SK-N-SH treated with all-trans-retinoic acid at 6 μM for 48 hours (cell line): ENCODE data around the gene GALNT17.

ENCODE experiments used
- ATAC-seq: fragments of 200-7000 bp; cut with Tn5 transposase; 3 replicates; pipeline ENCODE4 v1.9.1; 2020; ENCODE audit warnings: mild to moderate bottlenecking, moderate library complexity
- BACH2 ChIP-seq: fragments of 250-450 bp; sonication (Bioruptor Pico); IDR thresholded peaks from 2 replicates; pipeline ENCODE4 v1.9.0; 2021; ENCODE audit warnings: mild to moderate bottlenecking, borderline replicate concordance
- CSDC2 ChIP-seq: fragments of 250-450 bp; sonication (Bioruptor Pico); IDR thresholded peaks from 2 replicates; pipeline ENCODE4 v1.5.0; 2020; ENCODE audit warnings: mild to moderate bottlenecking, moderate library complexity
- CSRNP3 ChIP-seq: fragments of 250-450 bp; sonication (Bioruptor Pico); IDR thresholded peaks from 2 replicates; pipeline ENCODE4 v1.5.1; 2021; ENCODE audit warnings: mild to moderate bottlenecking, moderate library complexity
- GLIS3 ChIP-seq: fragments of 250-450 bp; sonication (Bioruptor Pico); IDR thresholded peaks from 2 replicates; pipeline ENCODE4 v1.5.0; 2020; ENCODE audit warnings: mild to moderate bottlenecking, moderate library complexity
- OSR1 ChIP-seq: fragments of 250-450 bp; sonication (Bioruptor Pico); IDR thresholded peaks from 2 replicates; pipeline ENCODE4 v1.8.0; 2022; ENCODE audit warnings: moderate library complexity, mild to moderate bottlenecking, inconsistent platforms
- POU6F1 ChIP-seq: fragments of 250-450 bp; sonication (Bioruptor Pico); IDR thresholded peaks from 2 replicates; pipeline ENCODE4 v1.8.0; 2021; ENCODE audit warnings: low read depth, mild to moderate bottlenecking, moderate library complexity, borderline replicate concordance
- PPARA ChIP-seq: fragments of 250-450 bp; sonication (Bioruptor Pico); IDR thresholded peaks from 2 replicates; pipeline ENCODE4 v1.5.0; 2020; ENCODE audit warnings: mild to moderate bottlenecking, borderline replicate concordance
- RARB ChIP-seq: fragments of 250-450 bp; sonication (Bioruptor Pico); IDR thresholded peaks from 2 replicates; pipeline ENCODE4 v1.8.0; 2021; ENCODE audit warnings: mild to moderate bottlenecking, moderate library complexity
- SNAI2 ChIP-seq: fragments of 250-450 bp; sonication (Bioruptor Pico); IDR thresholded peaks from 2 replicates; pipeline ENCODE4 v1.5.0; 2020; ENCODE audit warnings: mild to moderate bottlenecking, moderate library complexity
- TCF4 ChIP-seq: fragments of 250-450 bp; sonication (Bioruptor Pico); IDR thresholded peaks from 2 replicates; pipeline ENCODE4 v1.8.0; 2021; ENCODE audit warnings: mild to moderate bottlenecking, moderate library complexity, borderline replicate concordance
- TOX ChIP-seq: fragments of 250-450 bp; sonication (Bioruptor Pico); IDR thresholded peaks from 2 replicates; pipeline ENCODE4 v1.8.0; 2021; ENCODE audit warnings: mild to moderate bottlenecking, moderate library complexity, borderline replicate concordance
- TSHZ2 ChIP-seq: fragments of 250-450 bp; sonication (Bioruptor Pico); IDR thresholded peaks from 2 replicates; pipeline ENCODE4 v1.5.0; 2020; ENCODE audit warnings: mild to moderate bottlenecking, moderate library complexity
- ZC3H10 ChIP-seq: fragments of 250-450 bp; sonication (Bioruptor Pico); IDR thresholded peaks from 2 replicates; pipeline ENCODE4 v1.5.1; 2021; ENCODE audit warnings: mild to moderate bottlenecking, moderate library complexity
- ZFP3 ChIP-seq: fragments of 250-450 bp; sonication (Bioruptor Pico); IDR thresholded peaks from 2 replicates; pipeline ENCODE4 v1.5.0; 2020; ENCODE audit warnings: mild to moderate bottlenecking, moderate library complexity
- ZFP30 ChIP-seq: fragments of 450-650 bp; formaldehyde crosslinking; IDR thresholded peaks from 2 replicates; pipeline ENCODE4 v1.5.0; 2022; ENCODE audit warnings: mild to moderate bottlenecking, moderate library complexity
- ZNF565 ChIP-seq: fragments of 450-650 bp; formaldehyde crosslinking; conservative IDR thresholded peaks from 2 replicates; pipeline ENCODE4 v1.5.0; 2020; ENCODE audit warnings: low read depth, mild to moderate bottlenecking, moderate library complexity
- ZNF70 ChIP-seq: fragments of 450-650 bp; formaldehyde crosslinking; IDR thresholded peaks from 2 replicates; pipeline ENCODE4 v1.5.0; 2020; ENCODE audit warnings: mild to moderate bottlenecking, moderate library complexity
- ZNF8 ChIP-seq: fragments of 450-650 bp; formaldehyde crosslinking; IDR thresholded peaks from 2 replicates; pipeline ENCODE4 v1.5.0; 2020; ENCODE audit warnings: mild to moderate bottlenecking, moderate library complexity
- TF ChIP-seq, protein P1 (sequence below): fragments of 250-450 bp; sonication (Bioruptor Pico); IDR thresholded peaks from 2 replicates; pipeline ENCODE4 v1.5.1; 2020; ENCODE audit warnings: low read depth, mild to moderate bottlenecking, moderate library complexity
- TF ChIP-seq, protein P2 (sequence below): fragments of 250-450 bp; sonication (Bioruptor Pico); IDR thresholded peaks from 2 replicates; pipeline ENCODE4 v1.8.0; 2020; ENCODE audit warnings: mild to moderate bottlenecking, moderate library complexity, borderline replicate concordance

The GALNT17 gene

GRCh38 chr7:71424166-71425035 lies 292.5 kb downstream of the GALNT17 start (continued):
- TF ChIP-seq ZC3H10 (CRISPR knock-in tag) (no peak), ZNF565 (CRISPR knock-in tag) (no peak), TSHZ2 (no peak), TOX (CRISPR knock-in tag) (no peak), TCF4 (CRISPR knock-in tag) (no peak)

- ATAC-seq = no peak
- TF ChIP-seq, protein P1, sequence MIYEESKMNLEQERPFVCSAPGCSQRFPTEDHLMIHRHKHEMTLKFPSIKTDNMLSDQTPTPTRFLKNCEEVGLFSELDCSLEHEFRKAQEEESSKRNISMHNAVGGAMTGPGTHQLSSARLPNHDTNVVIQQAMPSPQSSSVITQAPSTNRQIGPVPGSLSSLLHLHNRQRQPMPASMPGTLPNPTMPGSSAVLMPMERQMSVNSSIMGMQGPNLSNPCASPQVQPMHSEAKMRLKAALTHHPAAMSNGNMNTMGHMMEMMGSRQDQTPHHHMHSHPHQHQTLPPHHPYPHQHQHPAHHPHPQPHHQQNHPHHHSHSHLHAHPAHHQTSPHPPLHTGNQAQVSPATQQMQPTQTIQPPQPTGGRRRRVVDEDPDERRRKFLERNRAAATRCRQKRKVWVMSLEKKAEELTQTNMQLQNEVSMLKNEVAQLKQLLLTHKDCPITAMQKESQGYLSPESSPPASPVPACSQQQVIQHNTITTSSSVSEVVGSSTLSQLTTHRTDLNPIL (CRISPR knock-in tag) = no peak
- TF ChIP-seq SNAI2 (CRISPR knock-in tag) (no peak), POU6F1 (no peak), CSRNP3 (CRISPR knock-in tag) (no peak), PPARA (no peak), ZFP3 (CRISPR knock-in tag) (no peak), ZFP30 (CRISPR knock-in tag) (no peak), CSDC2 (CRISPR knock-in tag) (no peak), ZNF8 (CRISPR knock-in tag) (no peak), BACH2 (CRISPR knock-in tag) (no peak), ZC3H10 (CRISPR knock-in tag) (no peak), OSR1 (no peak), ZNF70 (CRISPR knock-in tag) (no peak), GLIS3 (no peak), RARB (CRISPR knock-in tag) (no peak), TOX (CRISPR knock-in tag) (no peak), TSHZ2 (no peak)
- TF ChIP-seq, protein P2, sequence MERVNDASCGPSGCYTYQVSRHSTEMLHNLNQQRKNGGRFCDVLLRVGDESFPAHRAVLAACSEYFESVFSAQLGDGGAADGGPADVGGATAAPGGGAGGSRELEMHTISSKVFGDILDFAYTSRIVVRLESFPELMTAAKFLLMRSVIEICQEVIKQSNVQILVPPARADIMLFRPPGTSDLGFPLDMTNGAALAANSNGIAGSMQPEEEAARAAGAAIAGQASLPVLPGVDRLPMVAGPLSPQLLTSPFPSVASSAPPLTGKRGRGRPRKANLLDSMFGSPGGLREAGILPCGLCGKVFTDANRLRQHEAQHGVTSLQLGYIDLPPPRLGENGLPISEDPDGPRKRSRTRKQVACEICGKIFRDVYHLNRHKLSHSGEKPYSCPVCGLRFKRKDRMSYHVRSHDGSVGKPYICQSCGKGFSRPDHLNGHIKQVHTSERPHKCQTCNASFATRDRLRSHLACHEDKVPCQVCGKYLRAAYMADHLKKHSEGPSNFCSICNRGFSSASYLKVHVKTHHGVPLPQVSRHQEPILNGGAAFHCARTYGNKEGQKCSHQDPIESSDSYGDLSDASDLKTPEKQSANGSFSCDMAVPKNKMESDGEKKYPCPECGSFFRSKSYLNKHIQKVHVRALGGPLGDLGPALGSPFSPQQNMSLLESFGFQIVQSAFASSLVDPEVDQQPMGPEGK (CRISPR knock-in tag) = no peak
Measured at GRCh38 chr7:71429083-71429482, 297.1 kb downstream of the GALNT17 start.
